Measurements from ENCODE around the gene HECW1.

HECW1 gene

GRCh38 chr7:43138710-43139109 lies 26.3 kb downstream of the HECW1 start:
- no peak for TF ChIP-seq CTCF (IDR thresholded peaks at IDR 0.05)
- Histone ChIP-seq H3K27me3 (no peaks in the 10 kb centered on the region), H3K27ac (no peak overlapping the region), H3K4me3 (no peak overlapping the region), H3K36me3 (no peaks in the 10 kb centered on the region), H3K4me1 (peaks cover 0 to 10% (median 0%) of the 10 kb centered on the region in 4 donors), H3K9me3 (no peaks in the 10 kb centered on the region)
- DNase-seq, result no peak
- intact Hi-C loops (cut with DNase I; ENCODE audit: low total_unique reads), result no loop called here

- intact Hi-C loops (cut with DNase I; ENCODE audit: low total_unique reads), result no loop called here
- no peak for DNase-seq
- Histone ChIP-seq H3K36me3 (no peaks in the 10 kb centered on the region), H3K4me3 (no peak overlapping the region), H3K27me3 (no peaks in the 10 kb centered on the region), H3K4me1 (peaks cover 0 to 10% (median 0%) of the 10 kb centered on the region in 4 donors), H3K27ac (no peak overlapping the region), H3K9me3 (no peaks in the 10 kb centered on the region)
- TF ChIP-seq CTCF (IDR thresholded peaks at IDR 0.05), result no peak
Observed at GRCh38 chr7:43139137-43139536, 26.7 kb downstream of the HECW1 start.

DNA sequence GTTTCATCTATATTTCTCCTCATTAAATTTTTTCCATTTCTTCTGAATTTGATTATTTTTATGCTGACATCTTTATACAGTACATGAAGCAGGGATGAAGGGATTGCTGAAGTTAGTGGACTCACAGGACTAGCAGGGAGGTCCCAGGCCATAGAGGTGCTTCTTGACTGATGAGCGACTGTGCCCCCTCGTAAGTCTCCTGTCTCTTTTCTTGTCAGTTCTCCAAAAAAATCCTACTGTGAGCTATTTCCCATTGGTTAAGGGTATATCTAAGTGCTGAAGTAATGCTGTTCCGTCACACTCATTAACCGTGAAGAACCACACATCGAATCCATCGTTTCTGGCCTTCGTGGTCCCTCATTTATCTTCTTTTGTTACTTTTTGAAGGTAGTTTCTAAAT lies 27.7 kb downstream of the HECW1 start:
- intact Hi-C loops (cut with DNase I; ENCODE audit: low total_unique reads), result no loop called here
- H3K27me3 ChIP-seq, result peaks cover 0 to 1% of the 10 kb centered on the region in 2 donors
- no peaks in the 10 kb centered on the region for H3K9me3 ChIP-seq

DNA sequence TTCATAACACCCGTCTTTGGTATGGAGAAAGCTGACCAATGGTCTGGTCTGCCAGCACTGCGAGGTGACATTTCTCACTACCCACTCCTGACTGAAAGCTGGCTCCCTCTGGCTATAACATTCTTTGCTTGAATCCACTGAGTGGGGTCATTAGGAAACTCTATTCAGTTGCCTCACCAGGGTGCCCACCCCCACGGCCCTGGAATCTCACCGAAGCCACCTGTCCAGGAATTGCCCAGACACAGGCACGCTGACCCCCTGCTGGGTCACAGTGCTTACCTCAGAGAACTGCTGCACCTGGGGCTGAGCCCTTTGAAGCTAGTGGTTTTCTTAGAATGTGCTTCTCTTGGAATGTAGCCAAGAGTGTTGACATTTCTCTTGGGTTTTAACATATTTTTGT lies 28.6 kb downstream of the HECW1 start:
- DNase-seq, result no peak
- TF ChIP-seq CTCF (IDR thresholded peaks at IDR 0.05), result no peak
- Histone ChIP-seq H3K4me3 (no peak overlapping the region), H3K4me1 (peaks cover 0 to 10% (median 0%) of the 10 kb centered on the region in 4 donors), H3K9me3 (no peaks in the 10 kb centered on the region), H3K27me3 (peaks cover 0 to 6% of the 10 kb centered on the region in 2 donors), H3K36me3 (no peaks in the 10 kb centered on the region), H3K27ac (no peak overlapping the region)
- intact Hi-C loops (cut with DNase I; ENCODE audit: low total_unique reads), result no loop called here

More for the DNA sequence above, 27.7 kb downstream of the HECW1 start:
- no peak overlapping the region for H3K4me3 ChIP-seq
- H3K27ac ChIP-seq, result no peak overlapping the region
- H3K4me1 ChIP-seq, result peaks cover 0 to 10% (median 0%) of the 10 kb centered on the region in 4 donors
- H3K36me3 ChIP-seq, result no peaks in the 10 kb centered on the region
- DNase-seq, result no peak
- no peak for TF ChIP-seq CTCF (IDR thresholded peaks at IDR 0.05)

DNA sequence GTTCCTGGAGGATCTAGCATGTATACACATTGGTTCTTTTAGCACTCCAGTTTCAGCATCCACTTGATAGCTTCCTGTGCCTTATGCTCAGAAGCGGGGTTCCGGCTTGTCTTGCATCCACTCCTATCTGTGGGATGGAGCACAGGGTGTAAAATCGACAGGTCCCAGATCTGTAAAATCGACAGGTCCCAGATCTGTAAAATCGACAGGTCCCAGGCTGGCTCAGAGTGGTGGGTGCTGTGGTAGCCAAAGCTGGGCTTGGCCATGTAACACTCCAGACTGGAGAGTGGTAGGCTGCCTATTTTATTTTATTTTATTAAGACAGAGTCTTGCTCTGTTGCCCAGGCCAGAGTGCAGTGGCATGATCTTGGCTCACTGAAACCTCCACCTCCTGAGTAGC lies 30.3 kb downstream of the HECW1 start:
- TF ChIP-seq CTCF (IDR thresholded peaks at IDR 0.05), result no peak
- no peak overlapping the region for H3K4me3 ChIP-seq
- H3K36me3 ChIP-seq, result no peaks in the 10 kb centered on the region
- peaks cover 0 to 2% (median 0%) of the 10 kb centered on the region in 4 donors for H3K4me1 ChIP-seq
- H3K9me3 ChIP-seq, result no peaks in the 10 kb centered on the region
- intact Hi-C loops (cut with DNase I; ENCODE audit: low total_unique reads), result no loop called here
- H3K27me3 ChIP-seq, result peaks cover 0 to 6% of the 10 kb centered on the region in 2 donors
- H3K27ac ChIP-seq, result no peak overlapping the region
- no peak for DNase-seq
